ENCODE measurements around the gene NDUFB2. TPM values are rescaled to one million over a fixed set of nuclear protein-coding genes. Genes with fewer than 3 reads are reported as not detected.
"Not testable (repeated sequence)": the region's sequence is repeated elsewhere in the genome, so short reads cannot be mapped to it uniquely, and the experiment has no call there.

NDUFB2 gene
- total RNA-seq, 1 experiment from 2014 or later, result 189 TPM

- TF ChIP-seq CTCF (IDR thresholded peaks at IDR 0.05; ENCODE audit: unreplicated experiment), result no peak
- no peaks in the 10 kb centered on the region for H3K27me3 Mint-ChIP-seq (ENCODE audit: insufficient read depth, unreplicated experiment)
- ChIA-PET CTCF (interaction anchor here (0.8 to 1.2 kb wide), 3 partner anchors 12 to 143 kb away, joined by 3 to 6 read pairs (median 4); no protein-coding TSS in a partner anchor), POLR2A (interaction anchor here (0.7 to 1.0 kb wide), 2 partner anchors 28 to 183 kb away, joined by 3 read pairs; partner anchors contain the start of gene NDUFB2)
- H3K9me3 Mint-ChIP-seq (ENCODE audit: unreplicated experiment), result no peaks in the 10 kb centered on the region
- H3K4me1 Mint-ChIP-seq (ENCODE audit: insufficient read depth, unreplicated experiment), result no peaks in the 10 kb centered on the region
- H3K27ac Mint-ChIP-seq (ENCODE audit: low read depth, unreplicated experiment), result no peak overlapping the region
- intact Hi-C loops (cut with micrococcal nuclease), result no loop called here
- BruUV-seq (replicated peaks), result no TSS peak
- H3K36me3 Mint-ChIP-seq (ENCODE audit: insufficient read depth, unreplicated experiment), result no peaks in the 10 kb centered on the region
- no peak overlapping the region for H3K4me3 Mint-ChIP-seq (ENCODE audit: unreplicated experiment)
- no peak for DNase-seq (ENCODE audit: unreplicated experiment)
Measured at GRCh38 chr7:140668641-140669040, 27.9 kb upstream of the NDUFB2 start.

- intact Hi-C loops (cut with micrococcal nuclease), result no loop called here
- ChIA-PET CTCF (interaction anchor here (0.6 to 1.7 kb wide), 6 partner anchors 8 to 592 kb away, joined by 3 to 9 read pairs (median 4); no protein-coding TSS in a partner anchor), POLR2A (interaction anchor here (1.0 kb wide), 2 partner anchors 11 to 27 kb away, joined by 3 read pairs; partner anchors contain the start of gene NDUFB2)
- no peak overlapping the region for H3K4me3 Mint-ChIP-seq (ENCODE audit: unreplicated experiment)
- no peak for TF ChIP-seq CTCF (IDR thresholded peaks at IDR 0.05; ENCODE audit: unreplicated experiment)
- H3K9me3 Mint-ChIP-seq (ENCODE audit: unreplicated experiment), result no peaks in the 10 kb centered on the region
- no peaks in the 10 kb centered on the region for H3K36me3 Mint-ChIP-seq (ENCODE audit: insufficient read depth, unreplicated experiment)
- no peak overlapping the region for H3K27ac Mint-ChIP-seq (ENCODE audit: low read depth, unreplicated experiment)
- peaks cover 4% of the 10 kb centered on the region for H3K4me1 Mint-ChIP-seq (ENCODE audit: insufficient read depth, unreplicated experiment)
- H3K27me3 Mint-ChIP-seq (ENCODE audit: insufficient read depth, unreplicated experiment), result no peaks in the 10 kb centered on the region
- DNase-seq (ENCODE audit: unreplicated experiment), result no peak
- BruUV-seq (replicated peaks), result no TSS peak
Measured at GRCh38 chr7:140669352-140669751, 27.2 kb upstream of the NDUFB2 start.

GRCh38 chr7:140669862-140670261 is 26.6 kb upstream of the NDUFB2 start:
- ChIA-PET POLR2A (interaction anchor here (1.0 kb wide), 1 partner anchor 11 kb away, joined by 3 read pairs; no protein-coding TSS in a partner anchor), CTCF (interaction anchor here (0.6 to 1.7 kb wide), 6 partner anchors 9 to 342 kb away, joined by 3 to 9 read pairs (median 5); no protein-coding TSS in a partner anchor)
- BruUV-seq (replicated peaks); H3K4me1 Mint-ChIP-seq (ENCODE audit: insufficient read depth, unreplicated experiment); H3K27me3 Mint-ChIP-seq (ENCODE audit: insufficient read depth, unreplicated experiment); H3K4me3 Mint-ChIP-seq (ENCODE audit: unreplicated experiment); H3K36me3 Mint-ChIP-seq (ENCODE audit: insufficient read depth, unreplicated experiment); DNase-seq (ENCODE audit: unreplicated experiment); H3K27ac Mint-ChIP-seq (ENCODE audit: low read depth, unreplicated experiment); intact Hi-C loops (cut with micrococcal nuclease); H3K9me3 Mint-ChIP-seq (ENCODE audit: unreplicated experiment): not testable (repeated sequence)

- intact Hi-C loops (cut with micrococcal nuclease), result no loop called here
- Mint-ChIP-seq H3K27ac (ENCODE audit: low read depth, unreplicated experiment) (no peak overlapping the region), H3K4me3 (ENCODE audit: unreplicated experiment) (no peak overlapping the region), H3K27me3 (ENCODE audit: insufficient read depth, unreplicated experiment) (no peaks in the 10 kb centered on the region), H3K36me3 (ENCODE audit: insufficient read depth, unreplicated experiment) (no peaks in the 10 kb centered on the region), H3K4me1 (ENCODE audit: insufficient read depth, unreplicated experiment) (peaks cover 12% of the 10 kb centered on the region), H3K9me3 (ENCODE audit: unreplicated experiment) (no peaks in the 10 kb centered on the region)
- POLR2A ChIA-PET, result no interaction called here
- no peak for TF ChIP-seq CTCF (IDR thresholded peaks at IDR 0.05; ENCODE audit: unreplicated experiment)
- DNase-seq (ENCODE audit: unreplicated experiment), result no peak
- CTCF ChIA-PET, result interaction anchor here (0.5 to 1.7 kb wide), 5 partner anchors 10 to 341 kb away, joined by 3 to 9 read pairs (median 4); no protein-coding TSS in a partner anchor
- no TSS peak for BruUV-seq (replicated peaks)
Measured at GRCh38 chr7:140670343-140670935, 26.1 kb upstream of the NDUFB2 start.
